GM12874 (cell line): ENCODE measurements around the gene DHRS9.

Source experiments
- CTCF ChIP-seq: IDR thresholded peaks from 2 replicates; pipeline ENCODE4 v1.5.1; 2011; ENCODE audit warnings: low read depth, mild to moderate bottlenecking, control low read depth, low read length, moderate library complexity; ENCODE audit not compliant: insufficient read depth

DHRS9 gene

GRCh38 chr2:169112841-169113240 lies 43.5 kb downstream of the DHRS9 start:
- TF ChIP-seq CTCF, result no peak

- TF ChIP-seq CTCF, result no peak
Observed at GRCh38 chr2:169114056-169114455, 44.7 kb downstream of the DHRS9 start.

- TF ChIP-seq CTCF, result no peak
Observed at GRCh38 chr2:169116327-169116726, 47.0 kb downstream of the DHRS9 start.

- no peak for TF ChIP-seq CTCF
Observed at GRCh38 chr2:169116993-169117392, 47.6 kb downstream of the DHRS9 start.

- TF ChIP-seq CTCF, result no peak
Observed at GRCh38 chr2:169118060-169118459, 48.7 kb downstream of the DHRS9 start.

GRCh38 chr2:169119123-169119760 lies 49.9 kb downstream of the DHRS9 start:
- TF ChIP-seq CTCF, result no peak

- no peak for TF ChIP-seq CTCF
Observed at GRCh38 chr2:169119851-169120250, 50.5 kb downstream of the DHRS9 start.

GRCh38 chr2:169129703-169130243 lies 60.4 kb downstream of the DHRS9 start:
- TF ChIP-seq CTCF, result no peak
